ENCODE data around the gene TESPA1.
"Not testable (repeated sequence)": the region's sequence is repeated elsewhere in the genome, so short reads cannot be mapped to it uniquely, and the experiment has no call there.

TESPA1 gene

DNA sequence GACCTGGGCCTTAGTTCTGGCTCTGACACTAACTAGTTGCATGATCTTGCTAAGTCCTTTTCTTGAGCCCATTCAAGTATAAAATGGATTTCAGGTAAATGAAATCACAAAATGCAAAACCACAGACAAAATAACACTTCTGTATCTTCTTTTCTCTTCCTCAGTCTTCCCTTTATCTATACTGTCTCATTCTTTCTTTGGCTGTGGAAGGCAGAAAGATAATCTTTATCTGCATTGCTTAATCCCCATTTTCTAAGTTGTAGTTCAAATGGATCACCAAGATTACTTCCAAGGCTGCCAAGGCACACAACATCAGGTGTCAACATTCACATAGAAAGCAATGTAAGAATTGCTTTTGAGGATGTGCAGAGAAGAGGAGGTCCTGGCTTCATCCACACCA, 30.3 kb downstream of the TESPA1 start:
- FAIRE-seq (no peak), DNase-seq (ENCODE audit: extremely low spot score, insufficient read length, low read depth) (no peak)

DNA sequence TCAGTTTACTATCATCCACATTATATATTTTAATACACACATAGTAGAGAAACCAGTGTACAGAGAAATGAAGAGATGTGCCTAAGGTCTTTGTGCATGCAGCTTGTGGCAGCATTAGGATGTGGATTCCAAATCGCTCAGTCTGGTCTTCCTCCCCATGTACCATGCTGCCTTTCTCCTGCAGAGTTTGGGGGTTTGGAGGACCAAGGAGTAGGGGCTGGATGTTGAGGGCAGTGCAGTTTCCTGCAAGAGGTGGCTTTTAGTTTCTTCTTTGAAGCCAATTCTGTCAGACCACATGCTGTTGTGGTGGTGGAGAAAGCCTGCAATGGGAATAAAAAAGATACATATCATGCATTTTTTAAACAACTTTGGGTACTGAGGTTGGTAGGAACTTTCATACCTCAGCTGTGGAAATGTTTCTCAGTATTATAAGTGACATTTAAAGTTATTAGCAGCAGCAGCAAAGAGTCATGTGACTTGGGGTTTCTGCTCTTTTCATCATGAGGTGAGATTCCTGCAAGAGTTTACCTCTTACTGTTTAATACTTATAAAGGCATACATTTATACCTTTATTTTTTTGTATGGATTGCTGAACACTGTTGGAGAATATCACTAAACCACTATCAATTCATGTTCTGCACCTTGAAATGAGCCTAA, 34.4 kb downstream of the TESPA1 start:
- no peak for FAIRE-seq
- DNase-seq (ENCODE audit: extremely low spot score, insufficient read length, low read depth), result no peak

DNA sequence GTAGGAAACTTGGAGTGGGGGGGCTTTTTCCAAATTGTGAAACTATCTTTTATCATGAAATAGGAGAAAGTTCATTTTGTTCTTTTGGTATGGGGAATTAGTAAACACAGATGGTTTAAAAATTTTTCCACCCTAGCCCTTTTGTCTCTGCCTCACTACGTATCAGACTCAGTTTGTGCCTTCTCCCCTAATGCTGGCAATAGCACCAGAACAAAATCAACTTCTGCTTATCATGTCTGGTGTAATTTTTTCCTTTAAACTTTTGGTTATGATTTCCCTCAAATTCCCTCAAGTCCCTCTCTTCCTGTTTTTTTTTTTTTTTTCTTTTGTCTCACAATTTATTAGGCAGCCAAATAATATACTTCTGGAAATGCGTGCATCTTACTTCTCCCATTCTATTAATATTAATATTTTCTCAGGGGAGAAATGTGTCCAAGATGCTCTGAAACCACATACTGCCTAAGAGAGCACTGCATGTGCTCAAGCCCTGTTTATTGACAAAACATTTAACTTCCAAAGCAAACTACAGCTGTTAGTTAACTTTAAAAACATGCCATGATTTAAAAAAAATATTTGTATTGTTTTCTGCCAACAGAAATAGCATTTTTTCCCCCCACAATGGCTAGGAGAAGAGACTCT, 35.4 kb downstream of the TESPA1 start:
- FAIRE-seq, result no peak
- DNase-seq (ENCODE audit: extremely low spot score, insufficient read length, low read depth), result no peak

DNA sequence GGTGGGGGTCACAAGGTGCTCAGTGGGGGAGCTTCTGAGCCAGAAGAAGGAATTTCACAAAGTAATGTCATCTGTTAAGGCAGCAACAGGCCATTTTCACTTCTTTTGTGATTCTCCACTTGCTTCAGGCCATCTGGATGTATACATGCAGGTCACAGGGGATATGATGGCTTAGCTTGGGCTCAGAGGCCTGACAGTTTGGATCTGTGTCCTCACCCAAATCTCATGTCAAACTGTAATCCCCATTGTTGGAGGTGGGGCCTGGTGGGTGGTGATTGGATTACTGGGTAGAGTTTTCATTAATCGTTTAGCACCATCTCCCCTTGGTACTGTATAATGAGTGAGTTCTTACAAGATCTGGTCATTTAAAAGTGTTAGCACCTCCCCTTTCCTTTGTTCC, 36.4 kb downstream of the TESPA1 start:
- FAIRE-seq, result no peak

DNA sequence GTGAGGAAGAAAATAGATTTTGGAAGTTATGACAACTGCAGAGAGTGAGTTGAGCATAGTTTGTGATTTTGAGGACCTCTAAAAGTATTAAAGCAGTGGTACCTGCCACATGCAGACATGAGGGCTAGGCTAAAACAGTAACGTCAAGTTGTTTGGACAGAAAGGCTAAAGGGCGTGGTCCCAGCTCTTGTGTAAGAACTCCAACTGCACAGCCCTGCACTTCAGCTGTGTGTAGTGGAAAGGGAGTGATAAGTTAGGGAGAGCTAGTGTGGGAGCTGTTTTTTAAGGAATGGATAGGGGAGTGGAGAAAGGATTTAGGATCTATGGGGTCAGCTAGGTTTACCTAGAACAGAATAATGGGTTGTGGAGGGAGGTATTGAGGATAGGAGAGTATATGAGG, 39.5 kb downstream of the TESPA1 start:
- FAIRE-seq, result no peak
- no peak for DNase-seq (ENCODE audit: extremely low spot score, insufficient read length, low read depth)

More for the DNA sequence above, 36.4 kb downstream of the TESPA1 start:
- no peak for DNase-seq (ENCODE audit: extremely low spot score, insufficient read length, low read depth)

DNA sequence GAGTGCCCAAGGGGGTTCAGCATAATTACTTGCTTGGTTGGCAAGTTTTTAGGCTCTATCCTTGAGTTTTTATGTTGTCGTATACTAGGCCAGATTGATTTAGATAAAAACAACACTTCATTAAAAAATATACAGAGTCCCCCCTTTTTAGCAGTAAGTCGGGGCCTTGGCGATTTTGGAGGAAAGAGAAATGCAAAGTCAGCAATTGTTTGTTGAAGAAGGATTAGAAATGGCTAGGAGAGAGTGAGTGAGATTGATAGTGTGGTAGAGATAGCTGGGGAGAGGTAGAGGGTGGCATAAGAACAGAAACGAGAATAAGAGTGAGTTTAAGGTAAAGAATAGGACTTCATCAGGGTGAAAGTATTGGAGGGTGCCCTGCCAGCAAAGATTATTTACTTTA, 41.3 kb downstream of the TESPA1 start:
- DNase-seq (ENCODE audit: extremely low spot score, insufficient read length, low read depth); FAIRE-seq: not testable (repeated sequence)

DNA sequence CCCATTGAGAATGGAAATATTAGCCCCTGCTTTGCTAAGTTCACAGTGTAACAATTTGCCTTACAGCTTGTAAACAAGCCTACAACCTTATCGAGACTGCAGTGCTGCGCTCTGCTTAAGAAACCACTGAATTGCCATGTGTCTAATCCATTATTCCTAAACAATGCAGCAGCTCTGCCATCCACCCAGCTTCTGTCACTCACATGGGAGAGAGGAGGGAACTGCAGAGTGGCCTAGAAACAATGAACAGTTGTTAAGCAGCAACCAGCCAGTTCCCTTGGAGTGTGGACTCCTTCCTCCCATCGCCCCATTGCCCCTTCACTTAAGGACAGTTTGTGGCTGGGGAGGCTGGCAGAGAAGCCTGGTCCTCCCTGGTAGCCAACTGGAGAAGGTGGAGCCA, 42.9 kb downstream of the TESPA1 start:
- no peak for FAIRE-seq
- DNase-seq (ENCODE audit: extremely low spot score, insufficient read length, low read depth), result no peak

DNA sequence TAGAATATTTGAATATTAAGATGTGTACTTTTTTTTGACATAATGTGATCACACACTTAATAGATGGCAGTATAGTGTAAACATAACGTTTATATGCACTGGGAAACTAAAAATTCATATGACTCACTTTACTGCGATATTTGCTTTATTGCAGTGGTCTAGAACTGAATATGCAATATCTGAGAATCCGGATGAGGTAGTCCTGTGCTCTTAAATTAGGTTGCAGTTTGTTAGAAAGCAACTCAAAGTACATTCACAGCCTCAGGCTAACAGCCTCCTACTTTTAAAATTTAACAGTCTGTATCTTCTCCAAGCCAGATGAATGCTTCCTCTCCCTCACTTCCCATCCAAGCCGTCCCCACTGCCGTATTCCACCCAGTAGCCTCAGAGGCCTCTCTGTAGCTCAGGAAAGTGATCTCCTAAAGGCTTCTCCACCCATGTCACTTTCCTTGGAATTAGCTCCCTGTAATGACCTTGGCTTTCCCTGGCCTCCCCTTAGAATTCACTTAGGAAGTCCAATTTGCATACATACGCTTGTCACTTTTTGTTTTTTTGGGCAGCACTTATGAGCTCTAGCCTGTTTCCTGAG, 43.7 kb downstream of the TESPA1 start:
- no peak for FAIRE-seq
- DNase-seq (ENCODE audit: extremely low spot score, insufficient read length, low read depth), result no peak

DNA sequence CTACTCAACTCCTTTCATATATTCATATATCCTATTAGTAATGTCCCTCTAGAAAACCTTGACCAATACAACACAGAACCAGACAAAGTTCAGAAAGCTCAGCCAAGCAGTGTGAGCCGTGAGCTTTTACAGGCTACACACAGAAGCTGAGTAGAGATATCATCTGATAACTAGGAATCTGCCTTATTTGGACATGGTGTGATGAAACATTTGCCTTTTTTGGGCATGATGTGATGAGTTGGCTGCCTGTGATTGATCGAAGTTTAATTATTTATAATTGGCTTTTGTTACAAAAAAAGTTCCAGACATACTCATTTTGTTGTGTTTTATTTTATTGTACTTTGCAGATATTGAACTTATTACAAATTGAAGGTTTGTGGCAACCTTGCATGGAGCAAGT, 46.6 kb downstream of the TESPA1 start:
- FAIRE-seq (no peak), DNase-seq (ENCODE audit: extremely low spot score, insufficient read length, low read depth) (no peak)

DNA sequence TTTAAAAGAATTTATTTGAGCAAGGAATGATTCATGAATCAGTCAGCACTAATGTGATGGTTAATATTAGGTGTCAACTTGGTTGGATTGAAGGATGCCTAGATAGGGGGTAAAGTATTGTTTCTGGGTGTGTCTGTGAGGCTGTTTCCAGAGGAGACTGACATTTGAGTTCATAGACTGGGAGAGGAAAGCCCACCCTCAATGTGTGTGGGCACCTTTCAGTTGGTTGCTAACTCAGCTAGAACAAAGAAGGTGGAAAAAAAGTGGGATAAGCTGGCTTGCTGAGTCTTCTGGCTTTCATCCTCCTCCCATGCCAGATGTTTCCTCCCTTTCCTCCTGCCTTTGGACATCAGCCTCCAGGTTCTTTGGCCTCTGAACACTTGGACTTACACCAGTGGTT, 47.2 kb downstream of the TESPA1 start:
- DNase-seq (ENCODE audit: extremely low spot score, insufficient read length, low read depth) (no peak), FAIRE-seq (no peak)

DNA sequence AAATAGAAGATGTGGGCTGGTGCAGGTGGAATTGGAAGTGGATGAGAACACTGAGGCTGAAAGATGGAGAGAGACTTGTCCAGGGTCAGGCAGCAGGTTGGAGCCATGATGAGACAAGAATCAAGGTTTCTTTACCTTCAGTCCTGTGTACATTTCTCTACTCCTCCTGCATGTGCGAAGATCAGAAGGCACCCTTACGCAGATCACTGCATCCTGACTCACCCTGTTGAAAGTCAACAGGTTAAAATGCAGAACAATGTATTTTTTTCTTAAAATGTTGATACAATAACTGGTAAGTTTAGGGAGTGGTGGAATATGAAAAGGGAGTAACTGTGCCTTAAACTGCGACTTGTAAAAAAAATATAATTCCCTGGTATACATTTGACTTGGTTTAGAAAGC, 47.8 kb downstream of the TESPA1 start:
- FAIRE-seq (no peak), DNase-seq (ENCODE audit: extremely low spot score, insufficient read length, low read depth) (no peak)

DNA sequence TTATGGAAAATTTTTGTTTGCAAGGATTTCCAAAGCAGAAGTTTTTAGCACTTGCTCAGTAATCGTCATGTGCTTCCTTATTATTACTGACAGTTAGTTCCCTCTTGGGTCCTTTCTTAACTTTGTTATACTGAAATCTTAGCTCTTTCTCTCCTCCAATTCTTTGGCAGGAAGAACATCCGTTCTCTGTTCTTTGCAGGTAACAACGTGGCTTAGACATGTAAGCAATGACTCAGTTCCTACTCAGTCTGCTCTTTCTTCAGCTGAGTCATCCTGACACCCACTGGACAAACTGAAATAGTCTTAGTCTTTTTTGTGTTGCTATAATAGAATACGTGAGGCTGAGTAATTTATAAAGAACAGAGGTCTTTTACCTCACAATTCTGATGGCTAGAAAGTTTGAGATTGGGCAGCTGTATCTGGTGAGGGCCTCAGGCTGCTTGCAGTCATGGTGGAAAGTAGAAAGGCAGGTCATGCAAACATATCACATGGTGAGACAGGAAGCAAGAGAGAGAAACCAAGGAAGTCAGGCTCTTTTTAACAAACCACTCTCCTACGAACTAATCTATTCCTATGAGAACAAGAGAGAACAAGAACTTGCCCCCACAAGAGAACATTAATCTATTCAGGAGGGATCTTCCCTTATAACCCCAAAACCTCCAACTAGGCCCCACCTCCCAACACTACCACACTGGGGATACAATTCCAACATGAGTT, 49.2 kb downstream of the TESPA1 start:
- DNase-seq (ENCODE audit: extremely low spot score, insufficient read length, low read depth) (peak; percentile 29), FAIRE-seq (peak; percentile 81)

DNA sequence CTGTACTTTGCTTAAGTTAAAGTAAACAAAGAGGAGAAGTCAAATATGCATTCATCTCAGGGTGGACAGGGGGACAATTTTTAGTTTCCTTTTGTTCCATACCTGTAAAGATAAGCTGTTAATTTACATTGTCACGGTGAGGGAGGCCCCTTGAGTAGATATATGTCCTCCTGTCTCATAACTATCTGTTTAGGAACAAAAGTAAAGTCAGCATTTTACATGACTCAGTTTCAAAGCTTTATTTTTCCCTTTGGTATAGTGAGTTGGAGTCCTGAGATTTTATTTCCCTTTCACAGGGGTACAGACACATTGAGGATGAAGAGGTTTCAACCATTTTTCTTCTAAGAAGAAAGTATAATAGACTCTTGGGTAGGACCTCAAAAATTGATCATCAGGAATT, 50.1 kb downstream of the TESPA1 start:
- DNase-seq (ENCODE audit: extremely low spot score, insufficient read length, low read depth) (no peak), FAIRE-seq (no peak)

DNA sequence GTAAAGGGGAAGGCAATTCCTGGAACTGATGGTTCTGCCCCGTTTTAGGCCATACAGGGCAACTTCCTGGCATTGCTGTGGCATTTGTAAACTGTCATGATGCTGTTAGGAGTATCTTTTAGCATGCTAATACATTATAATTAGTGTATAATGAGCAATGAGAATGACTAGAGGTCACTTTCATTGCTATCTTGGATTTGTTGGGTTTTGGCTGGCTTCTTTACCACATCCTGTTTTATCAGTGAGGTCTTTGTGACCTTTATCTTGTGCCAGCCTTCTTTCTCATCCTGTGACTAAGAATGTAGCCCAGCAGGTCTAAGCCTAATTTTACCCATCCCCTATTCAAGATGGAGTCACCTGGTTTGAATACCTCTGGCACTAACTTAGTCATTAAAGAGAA, 51.2 kb downstream of the TESPA1 start:
- FAIRE-seq, result peak; percentile 31
- no peak for DNase-seq (ENCODE audit: extremely low spot score, insufficient read length, low read depth)

DNA sequence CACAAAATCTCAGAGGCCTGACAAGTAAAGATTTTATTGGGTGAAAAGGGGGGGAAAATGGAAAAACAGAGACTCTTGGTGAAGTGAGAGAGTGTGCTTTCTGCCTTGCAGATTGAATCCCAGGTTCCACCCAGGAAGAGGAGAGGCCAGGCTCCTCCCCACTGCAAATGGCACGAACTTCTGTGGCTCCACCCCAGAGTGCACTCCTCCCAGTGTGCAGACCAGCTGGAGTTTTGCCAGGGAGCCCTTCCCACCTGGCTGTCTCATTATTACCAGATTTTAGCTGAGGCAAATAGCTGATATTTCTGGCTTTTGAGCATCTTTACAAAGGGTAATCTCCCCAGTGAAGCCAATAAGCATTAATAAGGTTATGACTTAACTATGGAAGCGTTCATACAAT, 51.9 kb downstream of the TESPA1 start:
- FAIRE-seq (no peak), DNase-seq (ENCODE audit: extremely low spot score, insufficient read length, low read depth) (no peak)

DNA sequence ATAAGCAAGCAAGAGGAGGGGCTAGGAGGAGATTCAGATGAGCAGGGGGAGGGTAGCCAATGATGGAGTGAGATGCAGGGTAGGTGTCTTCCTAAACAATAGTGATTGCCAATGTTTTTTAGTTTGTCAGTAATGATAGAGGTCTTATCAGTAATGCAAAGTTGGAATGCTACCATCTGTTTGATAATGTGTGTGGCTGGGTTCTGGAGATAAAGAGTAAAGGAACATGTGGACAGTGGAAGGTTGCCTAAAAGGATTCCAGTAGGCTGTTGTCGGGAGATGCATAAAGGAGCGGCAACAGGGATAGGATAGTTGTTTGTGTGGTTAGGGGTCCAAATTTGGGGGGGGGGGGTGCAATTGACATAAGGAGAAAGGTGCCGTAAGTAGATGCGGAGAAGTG, 52.5 kb downstream of the TESPA1 start:
- no peak for DNase-seq (ENCODE audit: extremely low spot score, insufficient read length, low read depth)
- no peak for FAIRE-seq

DNA sequence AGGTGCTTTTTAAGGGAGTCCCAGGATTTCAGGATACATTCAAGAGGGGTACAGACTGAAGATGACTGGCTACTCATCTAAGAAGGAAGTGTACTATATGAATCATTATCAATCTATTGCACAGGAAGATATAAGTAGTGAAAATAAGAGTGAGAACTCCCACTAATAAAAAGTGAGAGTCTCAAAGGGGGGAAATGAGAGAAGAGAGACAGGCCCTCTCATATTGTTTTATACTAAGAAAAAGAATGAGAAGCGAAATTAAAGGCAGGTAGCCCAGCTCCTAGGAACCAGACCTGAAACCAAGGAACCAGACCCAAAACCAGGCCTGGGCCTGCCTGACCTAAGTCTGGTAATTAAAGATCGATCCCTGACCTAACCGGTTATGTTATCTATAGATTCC, 54.6 kb downstream of the TESPA1 start:
- FAIRE-seq, result no peak
- no peak for DNase-seq (ENCODE audit: extremely low spot score, insufficient read length, low read depth)

DNA sequence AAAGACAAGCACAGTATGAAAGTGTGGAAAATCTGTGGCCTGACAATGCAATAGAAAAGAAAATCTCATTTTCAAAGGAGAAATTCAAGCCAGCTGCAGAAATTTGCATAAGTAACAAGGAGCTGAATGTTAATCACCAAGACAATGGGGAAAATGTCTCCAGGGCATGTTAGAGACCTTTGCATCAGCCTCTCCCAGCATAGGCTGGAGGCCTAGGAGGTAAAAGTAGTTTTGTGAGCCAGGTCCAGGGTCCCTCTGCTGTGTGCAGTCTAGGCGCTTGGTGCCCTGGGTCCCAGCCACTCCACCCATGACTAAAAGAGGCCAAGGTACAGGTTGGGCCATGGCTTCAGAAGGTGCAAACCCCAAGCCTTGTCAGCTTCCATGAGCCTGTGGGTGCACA, 58.3 kb downstream of the TESPA1 start:
- no peak for FAIRE-seq

DNA sequence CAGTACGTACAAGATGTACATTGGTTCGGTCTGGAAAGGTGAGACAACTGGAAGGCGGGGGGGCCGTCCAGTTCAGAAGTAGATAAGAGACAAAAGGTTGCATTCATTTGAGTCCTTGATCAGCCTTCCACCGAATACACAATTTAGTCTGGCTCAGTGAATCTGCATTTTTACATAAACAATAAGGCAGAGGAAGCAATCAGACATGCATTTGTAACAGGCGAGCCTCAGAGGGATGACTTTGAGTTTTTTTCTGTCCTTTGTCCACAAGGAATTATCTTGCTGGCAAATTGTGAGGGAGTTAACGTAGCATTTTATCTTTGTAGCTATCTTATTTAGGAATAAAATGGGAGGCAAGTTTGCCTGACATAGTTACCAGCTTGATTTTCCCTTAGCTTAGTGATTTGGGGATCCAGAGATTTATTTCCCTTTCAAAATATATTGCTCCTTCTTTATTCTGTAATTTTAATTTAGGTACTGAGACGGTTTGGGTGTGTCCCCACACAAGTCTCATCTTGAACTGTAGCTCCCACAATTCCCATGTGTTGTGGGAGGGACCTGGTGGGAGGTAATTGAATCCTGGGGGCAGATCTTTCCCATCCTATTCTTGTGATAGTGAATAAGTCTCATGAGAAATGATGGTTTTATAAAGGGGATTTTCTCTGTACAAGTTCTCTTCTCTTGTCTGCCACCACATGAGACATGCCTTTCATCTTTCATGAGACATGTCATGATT, 59.4 kb downstream of the TESPA1 start:
- DNase-seq (ENCODE audit: extremely low spot score, insufficient read length, low read depth) (no peak), FAIRE-seq (no peak)

More for the DNA sequence above, 58.3 kb downstream of the TESPA1 start:
- no peak for DNase-seq (ENCODE audit: extremely low spot score, insufficient read length, low read depth)

DNA sequence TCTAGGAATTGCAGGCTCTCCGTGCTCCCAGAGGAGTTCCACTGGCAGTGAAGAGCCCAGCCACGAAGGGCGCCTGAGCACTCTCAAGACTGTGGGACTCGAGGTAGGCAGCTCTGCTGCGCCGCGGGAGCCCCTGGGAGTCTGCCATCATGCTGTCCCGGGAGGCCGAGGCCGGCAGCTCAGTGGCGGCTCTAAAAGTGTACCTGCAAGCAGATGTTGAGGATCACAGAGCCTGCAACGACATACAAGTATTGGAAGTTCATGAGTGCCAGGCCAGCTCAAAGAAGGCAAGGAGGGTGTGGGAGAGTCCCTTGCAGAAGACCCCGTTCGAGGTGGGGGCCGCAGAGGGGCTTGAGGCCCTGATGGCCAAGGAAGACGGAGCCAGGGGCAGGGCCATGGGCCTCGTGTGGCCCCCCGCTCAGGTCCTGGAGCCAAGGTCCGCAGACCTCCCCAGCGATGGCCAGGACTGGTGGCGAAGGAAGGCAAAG, 67.5 kb downstream of the TESPA1 start:
- no peak for FAIRE-seq
- no peak for DNase-seq (ENCODE audit: extremely low spot score, insufficient read length, low read depth)

All from GM18507 (cell line).